ENCODE data around the gene ZNF618. TPM values are rescaled to one million over a fixed set of nuclear protein-coding genes. Genes with fewer than 3 reads are reported as not detected.

The ZNF618 gene, protein sequence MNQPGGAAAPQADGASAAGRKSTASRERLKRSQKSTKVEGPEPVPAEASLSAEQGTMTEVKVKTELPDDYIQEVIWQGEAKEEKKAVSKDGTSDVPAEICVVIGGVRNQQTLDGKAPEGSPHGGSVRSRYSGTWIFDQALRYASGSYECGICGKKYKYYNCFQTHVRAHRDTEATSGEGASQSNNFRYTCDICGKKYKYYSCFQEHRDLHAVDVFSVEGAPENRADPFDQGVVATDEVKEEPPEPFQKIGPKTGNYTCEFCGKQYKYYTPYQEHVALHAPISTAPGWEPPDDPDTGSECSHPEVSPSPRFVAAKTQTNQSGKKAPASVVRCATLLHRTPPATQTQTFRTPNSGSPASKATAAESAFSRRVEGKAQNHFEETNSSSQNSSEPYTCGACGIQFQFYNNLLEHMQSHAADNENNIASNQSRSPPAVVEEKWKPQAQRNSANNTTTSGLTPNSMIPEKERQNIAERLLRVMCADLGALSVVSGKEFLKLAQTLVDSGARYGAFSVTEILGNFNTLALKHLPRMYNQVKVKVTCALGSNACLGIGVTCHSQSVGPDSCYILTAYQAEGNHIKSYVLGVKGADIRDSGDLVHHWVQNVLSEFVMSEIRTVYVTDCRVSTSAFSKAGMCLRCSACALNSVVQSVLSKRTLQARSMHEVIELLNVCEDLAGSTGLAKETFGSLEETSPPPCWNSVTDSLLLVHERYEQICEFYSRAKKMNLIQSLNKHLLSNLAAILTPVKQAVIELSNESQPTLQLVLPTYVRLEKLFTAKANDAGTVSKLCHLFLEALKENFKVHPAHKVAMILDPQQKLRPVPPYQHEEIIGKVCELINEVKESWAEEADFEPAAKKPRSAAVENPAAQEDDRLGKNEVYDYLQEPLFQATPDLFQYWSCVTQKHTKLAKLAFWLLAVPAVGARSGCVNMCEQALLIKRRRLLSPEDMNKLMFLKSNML
- total RNA-seq: 3.8 and 4.9 TPM in 2 replicates
- 6.5 TPM for polyA plus RNA-seq (2012)

DNA sequence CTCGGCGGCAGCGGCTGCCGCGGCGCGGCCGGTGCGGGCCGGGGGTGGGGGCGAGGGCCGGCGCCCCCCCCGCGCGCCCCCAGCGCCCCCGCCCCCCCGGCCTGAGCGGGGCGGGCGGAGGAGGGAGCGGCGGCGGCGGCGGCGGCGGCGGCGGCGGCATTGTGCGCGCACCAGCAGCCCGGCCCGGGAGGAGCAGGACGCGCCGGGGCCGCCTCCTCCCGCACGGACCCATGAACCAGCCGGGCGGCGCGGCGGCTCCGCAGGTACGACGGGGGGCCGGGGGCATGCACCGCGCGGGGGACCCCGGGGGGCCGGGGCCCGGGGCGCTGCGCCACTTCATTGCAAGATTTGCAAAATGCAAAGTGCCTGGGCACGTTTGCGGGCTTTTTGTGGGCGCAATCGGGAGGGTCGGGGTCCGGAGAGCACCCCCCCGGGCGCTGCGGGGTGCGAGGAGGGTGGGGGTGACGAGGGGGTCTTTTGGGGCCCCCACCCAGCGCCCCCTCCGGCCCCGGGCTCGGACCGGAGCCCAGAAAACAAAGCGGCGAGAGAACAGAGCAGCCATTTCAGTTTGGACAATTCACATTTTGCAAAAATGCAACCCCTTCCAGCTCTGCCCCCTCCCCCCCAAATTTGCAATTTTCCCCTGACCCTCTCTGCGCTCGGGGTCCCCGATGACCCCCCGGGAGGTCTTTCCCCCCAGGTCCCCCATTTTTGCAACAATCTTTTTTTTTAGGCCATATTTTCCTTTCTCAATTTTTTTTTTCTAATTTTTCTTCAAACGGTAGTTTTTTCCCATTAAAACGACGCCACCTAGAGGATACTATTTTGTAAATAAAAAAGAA, at the start of gene ZNF618:
TSS of gene ZNF618 (plus strand) at position 159 of the 842 bp plus-strand sequence. CDS start at position 231, 72 bp downstream.
- DNase-seq (ENCODE audit: low read depth): peak; percentile 44

DNA sequence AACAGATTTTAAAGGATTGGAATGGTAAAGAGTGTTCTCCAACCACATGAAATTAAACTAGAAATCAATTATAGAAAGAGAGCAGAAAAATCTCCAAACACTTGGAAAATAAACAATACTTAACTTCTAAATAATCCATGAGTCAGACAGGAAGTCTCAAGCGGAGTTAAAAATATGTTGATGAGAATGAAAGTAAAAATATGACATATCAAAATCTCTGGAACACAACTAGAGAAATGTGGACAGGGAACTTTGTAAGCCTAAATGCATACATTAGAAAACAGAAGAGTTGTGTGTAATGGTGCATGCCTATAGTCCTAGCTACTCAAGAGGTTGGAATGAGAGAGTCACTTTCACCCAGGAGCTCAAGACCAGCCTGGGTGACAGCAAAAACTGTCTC, 47.9 kb upstream of the ZNF618 start:
- peak; percentile 14 for DNase-seq (ENCODE audit: low read depth)

DNA sequence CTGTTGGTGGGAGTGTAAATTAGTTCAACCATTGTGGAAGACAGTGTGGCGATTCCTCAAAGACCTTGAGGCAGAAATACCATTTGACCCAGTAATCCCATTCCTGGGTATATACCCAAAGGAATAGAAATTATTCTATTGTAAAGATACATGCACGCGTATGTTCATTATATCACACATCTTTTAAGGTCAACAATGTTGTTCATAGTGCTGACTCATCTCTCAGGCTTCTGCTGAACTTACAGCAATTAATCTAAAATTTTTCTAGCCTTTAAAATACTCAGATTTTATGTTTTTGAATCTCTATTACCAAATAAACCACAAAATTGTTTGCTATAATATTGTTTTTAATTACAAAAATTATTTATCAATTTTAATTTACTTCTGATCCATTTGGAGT, 38.8 kb upstream of the ZNF618 start:
- no peak for DNase-seq (ENCODE audit: low read depth)

DNA sequence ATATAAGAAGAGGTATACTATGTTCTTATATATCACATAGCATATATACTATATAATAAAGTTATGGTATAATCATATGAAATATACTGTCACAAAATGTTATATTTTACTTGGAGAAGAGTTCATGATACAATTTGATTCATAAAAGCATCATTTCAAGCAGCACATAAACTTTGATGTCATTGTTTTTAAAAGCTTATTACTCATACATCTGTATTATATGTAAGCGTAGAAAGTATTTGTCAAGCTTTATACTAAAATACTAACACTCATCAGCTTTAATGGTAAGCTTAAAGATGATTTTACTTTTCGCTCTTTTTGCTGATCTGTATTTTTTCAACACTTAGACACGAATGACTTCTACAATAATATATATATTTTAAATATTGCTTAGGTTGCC, 34.0 kb upstream of the ZNF618 start:
- no peak for DNase-seq (ENCODE audit: low read depth)

DNA sequence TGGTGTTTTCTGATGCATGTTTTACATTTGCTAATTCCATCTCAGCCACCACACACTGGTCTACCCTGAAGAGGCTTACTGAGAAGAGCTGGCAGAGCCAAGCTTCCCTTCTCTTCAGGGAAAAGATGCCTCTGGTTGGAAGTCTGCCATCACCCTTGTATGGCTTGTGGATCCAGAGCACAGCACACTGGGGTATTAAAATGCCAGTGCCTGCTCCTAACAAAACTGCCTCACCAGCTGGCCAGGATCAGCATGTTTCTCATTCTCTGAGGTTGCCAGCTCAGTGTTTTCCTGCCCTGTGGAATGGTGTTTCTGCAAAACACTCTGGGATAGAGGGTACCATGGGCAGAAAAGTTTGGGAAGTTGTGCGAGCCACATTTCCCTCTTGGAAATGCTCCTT, 31.6 kb upstream of the ZNF618 start:
- DNase-seq (ENCODE audit: low read depth): peak; percentile 98

DNA sequence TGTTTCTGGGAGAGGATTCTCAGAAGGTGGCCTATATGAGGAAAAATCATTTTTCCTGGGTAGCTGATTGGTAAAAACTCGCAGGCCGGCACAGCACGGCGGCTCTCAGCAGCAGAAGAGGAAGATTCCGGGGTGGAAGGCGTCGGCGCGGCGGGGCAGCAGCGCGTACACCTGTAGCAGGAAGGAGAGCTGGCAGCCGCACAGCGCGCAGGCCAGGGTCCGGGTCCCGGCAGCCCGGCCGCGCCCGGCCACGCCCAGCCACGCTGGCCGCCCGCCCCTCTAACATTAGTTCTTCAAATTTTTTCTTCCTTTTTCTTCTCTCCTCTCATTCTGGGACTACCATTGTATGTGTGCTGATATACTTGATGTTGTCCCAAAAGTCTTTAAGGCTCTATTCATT, 24.8 kb upstream of the ZNF618 start:
- DNase-seq (ENCODE audit: low read depth): no peak

DNA sequence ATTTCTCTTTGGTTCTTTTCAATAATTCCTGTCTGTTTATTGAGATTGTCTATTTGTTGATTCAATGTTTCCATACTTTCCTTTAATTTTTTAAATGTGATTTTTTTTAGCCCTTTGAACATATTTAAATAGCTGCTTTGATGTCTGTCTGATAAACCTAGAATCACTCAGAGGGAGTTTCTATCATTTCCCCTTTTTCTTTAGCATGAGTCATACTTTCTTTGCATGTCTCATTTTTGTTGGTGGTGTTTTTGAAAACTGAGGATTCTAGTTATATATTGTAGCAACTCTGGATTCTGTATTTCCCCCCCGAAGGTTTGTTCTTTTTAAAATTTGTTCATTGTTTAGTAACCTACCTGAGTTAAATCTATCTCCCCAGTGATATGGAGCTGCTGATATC, 24.2 kb upstream of the ZNF618 start:
- no peak for DNase-seq (ENCODE audit: low read depth)

DNA sequence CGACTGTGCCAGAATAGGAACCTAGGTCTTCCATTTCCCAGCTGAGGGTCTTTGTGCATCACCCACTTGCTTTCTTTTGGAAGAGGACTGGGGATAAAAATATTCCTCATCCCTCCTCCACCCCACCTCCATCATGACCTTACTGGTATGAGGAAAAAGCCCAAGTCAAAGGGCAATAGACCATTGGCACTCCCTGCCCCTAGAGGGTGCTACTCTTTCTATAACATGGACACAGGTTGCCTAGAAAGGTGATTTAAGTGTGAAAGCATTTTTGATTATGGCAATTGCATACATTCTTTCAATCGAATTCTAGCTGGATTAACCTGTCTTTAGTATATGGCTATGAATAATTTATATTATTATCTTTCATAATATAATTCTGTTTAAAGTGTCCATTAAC, 22.8 kb upstream of the ZNF618 start:
- DNase-seq (ENCODE audit: low read depth): no peak

DNA sequence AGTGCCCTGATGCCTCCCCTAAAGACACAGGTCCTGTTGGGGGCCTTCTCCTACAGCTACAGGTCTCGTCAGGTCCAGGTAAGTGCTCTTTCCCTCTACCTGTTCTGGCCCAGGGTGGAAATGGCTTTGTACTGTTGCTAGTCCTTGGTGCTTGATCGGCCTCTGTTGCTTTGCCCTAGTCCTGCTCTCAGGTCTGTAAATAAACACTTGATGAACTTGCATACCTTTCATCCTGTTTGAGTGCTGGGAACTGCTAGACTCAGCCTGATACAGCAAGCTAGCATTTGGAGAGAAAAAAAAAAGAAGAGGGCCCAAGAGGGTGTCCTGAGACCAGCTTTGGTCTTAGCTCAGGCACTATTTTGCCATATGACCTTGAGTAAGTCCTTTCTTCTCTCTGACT, 21.8 kb upstream of the ZNF618 start:
- DNase-seq (ENCODE audit: low read depth): no peak

DNA sequence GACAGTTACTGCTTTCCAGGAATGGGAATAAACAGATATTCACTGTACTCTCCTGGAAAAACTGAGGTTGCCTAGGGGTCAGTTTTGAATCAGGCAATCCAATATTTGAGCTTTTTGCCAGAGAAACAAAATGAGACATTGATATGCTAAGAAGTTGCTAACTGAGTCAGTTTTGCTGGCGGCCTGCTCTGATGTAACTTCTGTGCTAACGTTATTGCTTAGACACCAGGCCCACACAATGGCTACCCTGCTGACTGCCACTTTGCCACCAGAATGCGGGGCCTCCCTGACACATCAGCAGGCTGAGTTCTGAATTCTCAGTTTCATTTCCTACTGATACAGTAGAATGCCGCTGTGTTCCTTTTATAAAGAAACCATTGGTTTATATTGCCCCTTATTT, 18.2 kb upstream of the ZNF618 start:
- DNase-seq (ENCODE audit: low read depth): no peak

DNA sequence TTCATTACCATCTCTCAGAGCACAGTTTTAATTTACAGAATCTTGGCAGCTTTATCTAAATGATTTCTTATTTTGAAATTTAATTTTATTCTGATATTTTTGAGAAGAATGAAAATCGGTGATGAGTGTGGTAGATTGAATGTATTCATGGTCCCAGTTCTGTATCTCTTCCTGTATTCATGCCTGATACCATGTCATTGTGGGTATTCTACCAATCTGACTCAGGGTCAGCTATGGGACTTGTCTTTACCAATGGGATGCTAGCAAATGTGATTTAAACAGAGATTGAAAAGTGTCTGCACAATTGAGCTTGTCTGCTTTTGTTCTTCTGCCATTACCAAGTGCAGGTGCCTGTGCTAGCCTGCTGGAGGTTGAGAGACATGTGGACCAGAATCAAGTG, 17.8 kb upstream of the ZNF618 start:
- no peak for DNase-seq (ENCODE audit: low read depth)

DNA sequence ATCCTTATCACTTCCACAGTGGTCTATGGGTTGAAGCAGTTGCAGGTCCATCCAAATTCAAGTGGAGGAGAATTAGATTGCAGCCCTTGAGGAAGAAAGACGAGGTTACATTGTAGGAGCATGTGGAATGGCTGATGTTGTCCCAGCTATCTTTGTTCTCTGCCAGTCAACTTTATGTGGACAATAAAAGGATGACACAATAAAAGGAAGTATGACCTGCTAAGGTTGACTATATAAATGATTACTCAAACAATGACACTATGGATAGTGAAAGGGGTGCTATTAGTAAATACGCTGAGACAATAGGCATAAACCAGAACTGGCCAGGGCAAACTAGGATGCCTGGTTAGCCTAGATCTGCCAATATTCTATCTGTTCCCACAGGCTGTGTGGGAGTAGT, 12.8 kb upstream of the ZNF618 start:
- DNase-seq (ENCODE audit: low read depth): no peak

DNA sequence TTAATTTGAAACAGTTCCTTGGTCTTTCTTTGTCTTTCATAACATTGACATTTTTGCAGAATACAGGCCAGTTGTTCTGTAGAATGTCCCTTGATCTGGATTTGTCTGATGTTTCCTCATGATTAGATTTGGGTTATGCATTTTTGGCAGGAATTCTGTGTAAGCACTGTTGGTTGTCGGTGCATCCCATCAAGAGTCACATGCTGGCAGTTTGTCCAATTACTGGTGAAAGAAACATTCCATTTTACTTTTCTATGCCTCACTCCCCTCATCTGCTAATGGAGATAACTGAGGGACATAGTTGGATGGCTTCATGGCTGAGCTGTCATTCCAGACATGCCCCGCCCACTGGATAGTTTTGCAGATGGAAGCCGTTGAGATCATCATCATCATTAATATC, 7.6 kb upstream of the ZNF618 start:
- no peak for DNase-seq (ENCODE audit: low read depth)

DNA sequence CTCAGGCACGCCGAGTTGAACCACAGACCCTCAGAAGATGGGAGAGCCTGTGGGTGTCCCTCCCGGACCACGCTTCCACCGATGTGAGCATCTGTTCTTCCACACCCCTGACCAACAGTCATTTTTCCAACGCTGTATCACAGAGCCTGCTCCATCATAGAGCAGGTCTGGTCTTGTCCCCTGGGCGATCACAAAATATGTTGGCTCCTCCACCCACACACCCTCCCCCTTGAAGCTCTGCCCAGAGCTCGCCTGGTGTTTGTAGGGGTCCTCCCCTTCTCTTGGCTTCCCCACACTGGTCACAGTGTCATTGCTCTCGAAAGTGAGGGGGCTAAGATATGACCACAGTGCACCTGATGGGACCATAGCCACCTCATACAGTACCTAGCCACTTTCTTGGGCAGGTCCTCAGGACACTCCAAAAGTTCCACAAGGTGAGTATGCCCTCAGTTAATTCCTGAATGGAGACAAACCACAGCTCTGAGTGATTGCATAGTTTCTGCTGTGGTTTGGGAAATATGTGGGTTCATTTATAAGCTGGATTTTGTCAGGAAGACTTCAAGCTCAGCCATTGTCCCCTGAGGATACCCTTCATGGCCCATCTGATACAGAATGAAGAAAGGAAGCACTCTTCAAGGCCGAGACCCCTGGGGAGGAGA, 3.5 kb upstream of the ZNF618 start:
- no peak for DNase-seq (ENCODE audit: low read depth)

DNA sequence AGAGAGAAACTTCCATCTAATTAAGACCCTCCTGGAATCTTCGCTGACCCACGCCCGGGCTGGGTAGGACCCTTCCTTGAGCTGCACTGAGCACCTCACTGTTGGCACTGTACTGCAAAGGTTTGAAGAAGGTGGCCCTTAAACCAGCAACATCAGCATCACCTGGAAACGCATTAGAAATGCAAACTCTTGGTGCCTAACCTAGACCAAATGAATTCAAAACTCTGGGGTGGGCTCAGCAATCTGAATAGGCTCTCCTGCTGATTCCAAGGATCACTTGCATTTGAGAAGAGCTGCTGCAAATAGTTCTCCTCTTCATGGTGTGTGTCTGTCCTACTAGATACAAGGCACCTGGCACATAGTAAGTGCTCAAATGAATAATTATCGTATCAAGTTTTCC, 2.7 kb upstream of the ZNF618 start:
- no peak for DNase-seq (ENCODE audit: low read depth)

DNA sequence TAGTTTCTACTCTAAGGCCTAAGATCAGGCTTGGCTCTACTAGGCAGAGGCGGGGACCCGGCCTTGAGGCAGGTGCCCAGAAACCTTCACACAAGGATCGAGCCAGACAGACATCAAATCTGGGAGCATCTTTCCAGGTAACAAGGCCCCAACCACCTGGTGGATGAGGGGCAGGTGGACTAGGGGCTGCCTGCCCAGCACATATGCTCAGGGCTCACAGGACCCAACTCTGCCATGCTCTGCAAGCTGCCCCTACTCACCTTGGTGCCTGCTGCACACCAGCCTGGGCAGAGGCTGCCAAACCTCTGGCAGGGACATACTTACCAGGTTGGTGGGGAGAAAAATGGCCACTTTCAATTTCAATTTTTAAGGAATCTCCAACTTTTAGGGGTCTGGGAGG, 2.2 kb upstream of the ZNF618 start:
- DNase-seq (ENCODE audit: low read depth): no peak

DNA sequence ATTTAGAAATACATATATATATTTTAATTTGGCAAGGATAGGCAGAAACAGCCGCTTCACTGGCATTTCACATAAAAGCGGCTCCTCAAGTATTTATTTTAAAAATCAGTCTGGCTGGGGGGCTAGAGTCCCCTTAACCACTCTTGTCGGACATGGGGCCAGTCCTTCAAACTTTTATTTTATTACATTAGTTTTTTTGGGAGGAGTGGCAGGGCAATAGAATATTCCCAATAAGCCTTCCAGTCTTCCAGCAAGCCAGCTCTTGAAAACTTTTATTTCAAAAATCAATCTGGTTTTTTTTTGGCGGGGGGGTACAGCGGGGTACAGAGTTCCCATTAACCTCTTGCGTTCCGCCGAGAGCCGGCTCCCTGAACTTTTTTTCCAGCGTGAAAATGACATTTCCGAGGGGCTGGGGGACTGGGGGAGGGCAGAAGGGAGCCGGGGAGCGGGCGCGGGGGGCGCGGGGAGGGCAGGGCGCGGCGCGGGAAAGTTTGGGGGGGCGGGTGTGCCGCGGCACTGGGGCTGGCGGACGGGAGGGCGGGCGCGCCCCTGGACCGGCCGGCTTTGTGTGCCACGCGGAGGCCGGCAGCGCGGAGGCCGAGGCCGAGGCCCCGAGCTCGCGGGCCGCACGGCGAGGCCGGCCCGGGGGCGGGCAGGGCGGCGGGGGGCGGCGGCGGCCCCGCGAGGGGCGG, 504 bp upstream of the ZNF618 start:
- DNase-seq (ENCODE audit: low read depth): no peak

DNA sequence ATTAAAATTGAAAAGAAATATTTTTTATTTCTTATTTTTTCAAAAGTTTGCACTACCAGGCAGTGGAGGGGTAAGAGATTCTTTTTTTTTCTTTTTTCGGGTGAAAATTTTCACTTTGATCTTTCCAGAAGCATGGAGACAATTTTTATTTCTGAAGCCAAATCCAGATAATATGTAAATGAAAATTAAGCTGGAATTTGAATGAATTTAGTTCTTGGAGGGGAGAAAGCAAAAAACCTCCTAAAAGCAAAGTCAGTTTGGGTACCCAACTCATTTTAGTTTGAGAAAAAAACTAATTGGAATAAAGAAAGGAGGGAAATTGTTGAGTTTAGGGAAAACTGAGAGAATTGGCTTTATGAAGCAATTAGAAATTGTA, 872 bp downstream of the ZNF618 start:
- no peak for DNase-seq (ENCODE audit: low read depth)

DNA sequence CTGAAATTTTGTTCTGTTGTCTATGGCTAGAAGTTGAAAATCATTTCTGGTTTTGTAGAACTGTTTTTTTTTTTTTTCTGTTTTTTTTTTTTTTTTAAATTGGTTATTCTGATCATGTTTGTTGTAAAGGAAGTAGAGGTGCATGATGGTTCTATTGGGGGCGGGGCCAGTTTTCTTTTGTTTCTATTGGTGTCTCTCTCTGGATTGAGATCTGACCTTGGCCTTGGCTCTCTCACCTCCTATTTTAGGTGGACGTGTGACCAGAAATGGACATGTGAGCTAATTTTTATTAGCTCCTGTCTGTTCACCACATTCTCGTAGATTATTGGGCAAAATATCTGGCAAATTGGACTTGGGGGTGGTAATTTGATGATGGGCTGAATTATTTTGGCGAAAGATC, 3.2 kb downstream of the ZNF618 start:
- no peak for DNase-seq (ENCODE audit: low read depth)

DNA sequence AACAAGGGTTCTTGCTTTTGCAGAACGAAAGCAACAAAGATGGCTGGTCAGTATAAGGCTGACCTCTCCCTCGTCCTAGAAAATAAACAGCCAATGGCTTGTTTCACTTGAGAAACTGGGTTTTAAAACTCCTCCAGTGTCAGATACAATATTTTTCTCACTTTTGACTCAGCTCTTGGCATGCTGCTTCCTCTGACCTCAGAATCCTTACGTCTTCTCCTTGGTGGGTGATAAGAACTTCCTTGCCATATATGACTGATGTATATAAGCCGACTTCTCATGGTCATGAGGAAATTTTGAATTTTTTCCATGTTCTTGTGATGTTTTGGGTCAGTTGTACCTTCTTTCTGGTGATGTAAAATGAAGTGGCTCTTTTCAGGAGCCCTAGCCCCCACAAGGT, 3.8 kb downstream of the ZNF618 start:
- DNase-seq (ENCODE audit: low read depth): no peak

Measured in myocyte (in vitro differentiated cells).